Measurements from ENCODE around the gene IQSEC1.

The IQSEC1 gene

DNA sequence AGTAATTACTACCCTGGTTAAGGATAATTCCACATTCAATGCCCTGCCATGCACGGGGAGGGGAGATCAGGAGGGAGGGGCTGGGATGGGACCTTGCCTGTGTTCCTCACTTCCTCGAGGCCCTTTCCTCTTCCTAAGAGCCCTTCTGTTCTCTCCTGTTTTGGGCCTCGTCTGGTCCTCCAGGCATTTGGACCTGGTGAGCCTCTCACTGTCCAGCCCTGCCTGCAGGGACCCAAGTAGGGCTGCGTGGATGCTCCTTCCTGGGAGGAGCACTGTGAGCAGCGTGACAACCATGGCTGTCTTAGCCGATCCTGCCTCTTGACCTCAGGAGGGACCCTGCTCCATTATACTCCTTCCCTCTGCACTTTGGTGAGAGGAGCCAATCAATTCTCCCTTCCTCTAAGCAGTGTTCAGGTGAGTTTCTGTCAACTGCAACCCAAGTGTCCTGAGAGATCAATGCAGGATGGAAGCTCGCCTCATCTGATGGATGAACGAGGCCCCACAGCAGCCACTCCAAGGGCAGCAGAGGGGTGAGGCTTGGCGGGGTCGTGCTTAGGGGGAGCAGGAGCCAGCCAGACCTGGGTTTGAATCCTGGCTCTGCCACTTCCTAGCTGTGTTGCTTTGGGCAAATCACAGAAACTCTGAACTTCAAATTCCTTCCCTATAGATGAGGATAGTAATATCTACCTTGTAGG is 92.5 kb downstream of the IQSEC1 start:
- no peak for DNase-seq

DNA sequence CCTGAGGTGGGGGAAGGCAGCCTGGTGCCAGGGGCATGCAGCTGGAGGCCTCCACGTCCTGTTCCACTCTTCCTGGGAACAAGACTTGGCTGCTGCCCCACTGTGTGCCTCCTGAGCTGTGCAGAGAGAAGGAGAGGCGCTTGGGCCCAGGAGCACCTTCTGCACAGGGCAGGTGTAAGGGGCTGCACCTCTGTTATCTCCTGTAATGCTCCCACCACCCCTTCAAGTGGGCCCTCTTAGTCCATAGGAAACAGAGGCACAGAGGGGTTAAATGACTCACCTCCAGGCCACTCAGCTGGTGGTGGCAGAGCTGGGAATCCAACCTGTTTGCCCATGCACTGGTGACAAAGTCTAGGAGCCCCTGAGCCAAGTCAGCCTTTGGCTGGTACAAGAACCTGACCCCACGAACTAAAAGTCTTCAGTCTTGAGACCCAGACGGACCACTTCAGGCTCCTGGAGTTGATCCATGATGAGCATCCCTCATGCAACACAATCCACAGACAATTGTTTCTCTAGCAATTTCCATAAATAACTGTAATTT is 93.2 kb downstream of the IQSEC1 start:
- DNase-seq = no peak

DNA sequence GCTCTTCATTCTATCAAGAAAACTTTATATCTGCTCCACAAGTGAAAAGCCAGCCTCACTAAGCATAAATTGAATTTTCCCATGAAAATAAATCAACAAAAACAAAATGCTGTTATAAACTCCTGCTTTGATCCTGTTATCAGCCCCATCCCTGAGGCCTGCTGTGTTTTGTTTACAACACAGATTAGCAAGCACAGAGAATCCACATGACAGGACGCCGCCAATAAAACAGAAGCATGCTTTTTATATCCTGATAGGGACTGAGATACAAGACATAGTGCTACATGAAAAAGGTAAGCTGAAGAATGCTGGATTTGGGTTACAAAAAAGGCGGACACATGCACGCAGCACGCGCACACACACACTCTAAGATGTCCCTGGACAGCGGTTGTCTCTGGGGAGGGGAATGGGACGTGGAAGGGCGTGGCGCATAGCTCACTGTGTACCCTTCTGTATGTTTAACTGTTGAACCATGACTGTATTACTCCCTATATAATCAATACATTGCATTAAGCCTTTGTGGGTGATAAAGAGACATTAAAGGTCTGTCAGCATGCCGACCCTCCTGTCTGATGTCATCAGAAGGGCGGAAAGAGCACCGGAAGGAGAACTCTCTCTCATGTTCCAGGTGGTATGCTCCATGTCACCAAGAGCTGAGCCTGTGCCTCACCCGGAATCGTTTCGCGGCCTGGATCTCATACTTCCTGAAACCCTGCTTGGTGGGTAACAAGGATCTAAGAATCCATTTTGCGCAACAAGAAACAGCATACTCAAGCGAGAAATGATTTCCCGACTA is 93.9 kb downstream of the IQSEC1 start:
- no peak for DNase-seq

DNA sequence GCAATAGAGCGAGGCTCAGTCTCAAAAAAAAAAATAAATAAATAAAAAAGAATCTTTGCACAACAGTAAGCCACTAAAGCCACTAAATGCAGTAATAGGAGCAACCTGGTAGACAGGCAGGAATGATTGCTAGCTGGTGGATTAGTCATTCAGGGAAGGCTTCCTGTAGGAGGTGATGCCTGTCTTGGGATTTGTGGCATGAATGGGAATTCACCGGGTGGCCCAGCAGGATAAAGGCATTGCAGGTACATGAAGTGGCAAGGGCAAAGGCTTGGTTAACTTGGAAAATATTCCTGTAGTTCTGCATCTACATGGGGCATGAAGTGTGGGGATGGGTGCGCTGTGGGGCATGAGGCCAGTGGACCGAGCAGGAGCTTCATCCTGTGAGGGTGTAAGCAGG is 94.5 kb downstream of the IQSEC1 start:
- DNase-seq = no peak

DNA sequence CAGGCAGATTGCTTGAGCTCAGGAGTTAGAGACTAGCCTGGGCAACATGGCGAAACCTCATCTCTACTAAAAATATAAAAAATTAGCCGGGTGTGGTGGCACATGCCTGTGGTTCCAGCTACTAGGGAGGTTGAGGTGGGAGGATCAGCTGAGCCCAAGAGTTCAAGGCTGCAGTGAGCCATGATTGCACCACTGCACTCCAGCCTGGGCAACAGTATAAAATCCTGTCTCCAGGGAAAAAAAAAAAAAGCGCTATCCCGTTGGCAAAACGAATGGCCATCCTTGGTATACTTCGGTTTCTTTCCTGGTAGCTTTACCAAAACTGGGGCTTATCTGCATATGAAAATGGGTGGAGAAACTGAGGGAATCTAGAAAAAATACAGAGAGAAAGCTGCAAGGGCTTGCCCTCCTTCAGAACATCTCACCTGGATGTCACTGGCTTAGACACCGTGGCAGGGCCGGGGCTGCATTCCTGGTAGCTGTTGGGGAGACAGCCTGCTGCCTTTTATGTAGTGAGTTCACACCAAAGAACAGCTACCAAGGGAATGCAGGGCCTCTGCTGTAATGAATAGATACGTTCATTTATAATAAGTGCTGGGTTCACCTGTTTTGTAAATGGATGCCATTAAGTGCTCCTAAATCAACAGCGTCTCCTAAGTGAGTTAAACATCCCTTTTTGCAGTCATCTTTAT is 96.0 kb downstream of the IQSEC1 start:
- DNase-seq = no peak

DNA sequence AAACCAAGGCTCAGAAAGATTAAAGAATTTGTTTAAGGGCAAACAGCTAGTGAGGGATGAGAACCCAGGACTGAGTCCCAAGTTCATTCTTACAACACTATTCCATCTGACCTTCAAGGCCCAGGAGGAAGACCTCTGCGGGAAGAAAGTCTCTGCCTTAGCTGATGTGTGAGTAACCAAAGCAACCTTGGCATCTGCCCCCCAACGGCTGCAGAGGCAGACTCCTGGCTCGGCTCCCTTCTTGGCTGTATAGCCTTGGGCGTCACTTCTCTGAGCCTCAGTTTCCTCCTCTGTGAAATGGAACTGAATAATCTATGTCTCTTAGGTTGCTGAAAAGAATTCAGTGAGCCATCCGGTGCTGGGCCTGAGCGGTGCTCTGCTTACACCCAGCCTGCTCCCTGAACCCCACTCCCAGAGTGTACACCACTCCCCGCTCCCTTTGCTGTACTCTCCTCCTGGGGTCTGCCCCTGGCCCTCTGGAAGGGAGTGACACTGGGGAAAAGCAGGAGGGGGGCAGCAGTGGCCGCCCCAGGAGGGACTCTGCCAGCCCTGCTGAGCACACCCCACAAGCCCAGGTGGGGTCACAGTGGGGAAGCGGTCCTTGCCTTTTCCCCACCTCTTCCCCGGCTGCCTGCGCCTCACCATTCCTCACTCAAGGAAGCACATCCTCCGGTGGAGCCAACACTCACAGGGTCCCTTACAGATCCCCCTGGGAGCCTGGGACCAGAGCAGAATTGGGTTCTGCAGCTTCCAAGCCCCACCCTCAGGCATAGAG is 97.3 kb downstream of the IQSEC1 start:
- no peak for DNase-seq

DNA sequence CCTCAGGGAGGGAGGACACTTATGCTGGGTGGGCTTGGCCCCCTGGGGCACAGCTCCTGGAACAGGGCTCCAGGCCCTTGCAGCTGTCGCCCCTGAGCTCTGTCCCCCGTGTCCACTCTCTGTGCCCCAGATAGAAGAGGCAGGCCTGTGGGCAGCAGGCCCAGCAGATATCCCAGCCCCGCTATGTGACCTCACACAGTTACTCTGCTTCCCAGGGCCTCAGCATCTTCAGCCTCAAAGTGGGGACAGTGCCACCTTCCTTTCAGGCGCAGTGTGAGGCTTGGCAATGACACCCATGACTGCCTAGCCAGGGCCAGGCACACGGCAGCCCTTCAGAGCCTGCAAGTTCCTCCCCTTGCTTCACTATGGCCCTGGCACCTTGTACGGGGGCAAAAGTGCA is 98.4 kb downstream of the IQSEC1 start:
- DNase-seq = no peak

DNA sequence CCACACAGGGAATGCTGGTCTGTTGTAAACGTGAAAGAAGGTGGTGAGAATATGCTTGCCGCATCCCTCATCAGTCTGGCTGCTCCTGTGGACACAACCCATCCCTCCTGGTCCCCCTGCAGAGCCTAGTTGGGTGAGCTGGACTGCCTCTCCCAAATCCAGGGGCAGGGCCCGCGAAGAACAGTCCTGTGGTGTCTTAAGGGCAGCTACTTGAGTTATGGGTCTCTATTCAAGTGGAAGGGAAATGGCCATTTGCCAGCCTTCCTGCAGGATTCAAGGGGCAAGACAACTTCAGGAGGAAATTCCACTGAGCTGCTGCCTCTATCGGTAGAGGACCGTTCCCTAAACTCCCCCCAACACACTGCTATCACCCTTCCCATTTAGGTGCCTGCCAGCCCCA is 98.9 kb downstream of the IQSEC1 start:
- DNase-seq = no peak

DNA sequence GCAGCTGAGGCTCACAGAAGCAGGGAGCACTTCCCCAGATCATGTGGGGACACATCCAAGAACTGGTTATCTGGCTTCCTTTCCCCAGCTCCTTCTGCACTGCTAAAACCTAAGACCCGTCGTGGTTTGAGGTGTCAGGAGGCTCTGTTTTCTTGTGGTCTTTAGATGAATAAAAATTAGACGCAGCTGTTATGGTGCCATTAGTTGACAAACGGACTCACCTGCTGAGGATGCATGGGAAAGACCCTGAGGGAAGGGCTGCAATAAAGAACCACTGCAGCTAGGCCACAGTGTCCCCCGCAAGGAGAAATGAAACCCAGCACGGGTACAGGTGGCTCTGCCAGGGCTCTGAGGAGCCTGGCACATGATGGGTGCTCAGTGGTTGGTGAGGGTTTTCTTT is 99.4 kb downstream of the IQSEC1 start:
- DNase-seq = no peak

DNA sequence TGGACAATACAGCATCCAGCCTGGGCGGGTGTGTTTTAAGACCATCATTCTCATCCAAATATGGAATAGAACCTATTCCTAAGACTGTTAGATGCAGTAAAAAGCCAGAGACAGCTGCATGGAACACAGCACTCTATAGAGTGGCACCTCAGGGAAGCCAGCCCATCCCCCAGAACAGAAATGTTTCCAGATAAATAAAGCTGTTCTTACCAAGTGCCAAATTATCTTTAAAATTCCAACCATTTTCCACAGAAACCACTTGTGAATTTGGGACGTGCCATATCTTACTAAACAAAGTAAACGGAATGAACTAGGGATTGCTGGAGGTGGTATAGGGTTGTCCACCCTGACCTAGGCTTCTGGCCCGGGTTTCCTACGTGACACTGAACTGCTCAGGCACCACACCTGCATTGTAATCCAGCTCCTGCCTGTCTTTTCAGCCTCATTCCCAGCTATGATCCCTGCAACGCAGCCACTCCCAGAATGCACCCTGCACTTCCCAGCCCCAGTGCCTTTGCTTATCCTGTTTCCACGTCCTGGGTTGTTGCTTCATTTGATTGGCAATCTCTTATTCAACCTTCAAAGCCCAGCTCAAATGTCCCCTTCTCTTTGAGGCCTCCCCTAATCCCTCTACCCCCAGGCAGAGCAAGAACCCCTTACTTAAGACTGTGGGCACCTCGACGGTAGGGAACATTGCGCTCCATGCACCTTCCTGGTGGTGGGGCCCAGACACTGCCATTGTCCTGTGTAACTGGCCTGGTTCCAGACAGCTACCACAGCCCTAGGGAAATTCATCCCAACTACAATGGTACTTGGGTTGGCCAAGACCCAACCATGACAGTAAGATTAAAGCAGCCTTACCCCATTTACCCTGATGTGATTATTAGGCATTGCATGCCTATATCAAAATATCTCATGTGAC is 100.2 kb downstream of the IQSEC1 start:
- no peak for DNase-seq

DNA sequence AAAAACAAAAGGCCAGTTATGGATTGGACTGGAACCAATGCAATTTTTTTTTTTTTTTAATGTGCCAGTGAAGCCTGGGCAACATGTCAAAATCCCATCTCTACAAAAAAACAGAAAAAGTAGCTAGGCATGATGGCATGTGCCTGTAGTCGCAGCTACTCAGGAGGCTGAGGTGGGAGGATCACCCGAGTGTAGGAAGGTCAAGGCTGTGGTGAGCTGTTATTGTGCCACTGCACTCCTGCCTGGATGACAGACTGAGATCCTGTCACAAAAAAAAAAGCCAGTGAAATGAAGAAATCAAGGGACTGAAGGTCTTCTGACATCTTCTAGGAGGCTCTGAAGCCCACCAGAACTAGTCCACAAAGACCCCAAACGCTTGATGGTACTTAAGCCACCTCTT is 101.2 kb downstream of the IQSEC1 start:
- no peak for DNase-seq

DNA sequence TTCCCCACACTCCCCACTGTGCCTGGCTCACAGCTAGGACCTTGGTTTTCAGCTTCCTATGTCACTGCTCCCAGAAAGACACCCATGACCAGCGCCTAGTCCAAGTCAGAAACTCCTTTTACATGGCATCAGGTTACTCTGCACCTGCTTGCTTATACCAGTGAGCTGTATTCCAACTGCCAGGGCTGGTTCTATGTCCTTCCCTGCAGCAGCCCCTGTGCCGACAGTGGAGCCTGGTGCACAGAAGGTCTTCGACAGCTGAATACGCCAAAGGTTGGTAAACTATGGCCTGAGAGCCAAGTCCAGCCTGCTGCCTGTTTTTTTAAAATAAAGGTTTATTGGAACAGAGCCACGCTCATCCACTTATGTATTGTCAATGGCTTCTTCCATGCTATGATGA is 102.5 kb downstream of the IQSEC1 start:
- no peak for DNase-seq

DNA sequence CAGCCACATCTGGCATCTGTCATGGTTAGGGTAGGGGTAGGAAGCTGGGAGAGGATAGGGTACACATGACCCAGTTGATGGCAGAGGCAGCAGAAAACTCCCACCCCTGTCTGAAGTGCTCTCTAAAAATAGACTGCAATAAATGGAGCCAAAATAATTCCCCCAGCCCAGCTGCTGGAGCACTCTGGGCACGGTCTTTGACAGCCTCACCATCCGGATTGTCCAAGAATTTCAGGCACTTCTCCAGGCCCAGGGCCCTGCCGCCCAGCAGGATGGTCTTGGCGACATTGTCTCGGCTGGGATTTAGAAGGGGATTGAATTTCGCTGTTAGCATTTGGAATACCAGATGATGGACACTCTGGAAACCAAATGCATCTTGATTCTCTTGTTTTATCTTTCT is 103.7 kb downstream of the IQSEC1 start:
- DNase-seq = no peak

DNA sequence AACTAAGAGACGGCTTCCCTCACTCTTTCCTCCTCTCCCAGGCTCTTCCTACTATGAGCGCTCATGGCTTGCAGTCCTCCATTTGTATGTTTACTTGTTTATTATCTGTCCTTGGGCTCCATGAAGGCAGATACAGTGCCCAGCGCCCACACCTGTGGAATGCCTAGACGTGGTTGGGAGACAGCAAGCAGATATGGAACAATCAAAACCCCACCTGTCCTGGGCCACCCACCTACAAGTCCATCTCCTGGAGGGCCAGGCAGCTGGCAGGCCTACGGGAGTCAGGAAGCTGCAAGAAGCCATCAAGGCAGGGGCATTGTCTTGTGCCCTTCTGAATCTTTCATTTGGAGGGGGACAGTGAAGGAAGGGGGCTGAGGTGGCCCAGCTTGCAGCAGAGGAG is 104.7 kb downstream of the IQSEC1 start:
- DNase-seq = no peak

DNA sequence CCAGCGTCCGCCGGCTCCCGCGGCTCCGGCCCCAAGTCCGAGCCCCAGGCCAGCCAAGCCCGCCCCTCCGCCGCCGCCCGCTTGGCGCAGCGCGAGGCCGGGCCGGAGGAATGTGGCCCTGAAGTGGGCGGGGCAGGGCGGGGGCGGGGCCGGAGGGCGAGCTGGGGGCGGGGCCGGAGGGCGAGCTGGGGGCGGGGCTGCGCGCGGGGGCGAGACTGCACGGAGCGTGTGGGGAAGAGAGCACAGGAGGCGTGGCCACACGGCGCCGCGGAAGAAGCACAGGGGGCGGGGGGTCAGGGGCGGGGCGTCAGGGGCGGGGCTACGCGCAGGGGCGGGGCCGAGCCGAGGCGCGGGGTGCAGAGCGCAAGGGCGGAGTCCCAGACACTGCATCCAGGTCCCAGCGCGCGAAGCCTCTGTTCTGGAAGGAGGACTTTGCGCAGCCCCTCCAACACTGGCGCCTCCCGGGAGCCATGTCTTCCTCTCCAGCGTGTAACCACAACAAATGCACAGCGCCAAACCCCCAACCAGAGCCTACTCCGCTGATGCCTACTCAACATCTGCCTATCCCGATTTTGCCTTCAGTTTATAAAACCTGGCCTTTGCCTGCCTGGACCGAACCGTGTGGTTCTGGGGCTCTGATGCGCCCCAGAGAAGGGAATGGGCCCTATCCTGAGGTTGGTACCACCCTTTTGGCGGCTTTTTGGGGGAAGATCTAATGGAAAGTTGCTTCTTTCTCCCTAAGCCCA is 105.5 kb downstream of the IQSEC1 start:
- peak; percentile 59 for DNase-seq

DNA sequence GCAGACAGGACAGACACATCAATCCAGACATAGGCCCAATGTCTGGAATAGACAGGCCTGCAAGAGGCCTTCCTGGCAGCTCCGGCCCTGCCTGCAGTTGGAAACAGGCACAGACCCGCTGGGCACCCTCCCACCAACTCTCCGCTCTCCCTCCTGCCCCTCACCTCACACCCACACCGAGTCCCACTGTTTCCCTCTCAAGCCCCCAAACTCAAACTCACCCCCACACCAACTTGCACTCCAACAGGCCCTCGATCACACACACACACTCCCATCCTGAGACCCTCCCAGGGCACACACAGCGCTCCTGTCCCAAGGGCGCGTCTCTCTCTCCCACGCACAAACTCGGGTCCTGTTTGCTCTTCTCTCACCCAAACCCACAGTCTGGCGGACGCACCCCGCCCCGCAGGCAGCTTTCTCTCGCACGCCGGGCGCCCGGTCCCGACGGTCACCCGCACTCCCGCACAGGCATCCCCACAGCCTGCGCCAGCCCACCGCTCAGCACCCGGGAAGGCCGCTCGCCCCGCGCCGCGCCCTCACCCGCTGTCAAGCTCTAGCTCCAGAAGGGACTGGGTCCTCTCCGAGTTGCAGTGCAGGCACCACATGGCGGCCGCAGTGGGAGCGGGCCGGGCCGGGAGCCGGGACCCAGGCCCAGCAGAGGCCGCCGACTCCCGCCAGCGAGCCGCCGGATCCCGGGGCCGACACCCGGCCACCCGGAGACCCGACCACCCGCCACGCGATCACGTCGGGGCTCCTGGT is 106.2 kb downstream of the IQSEC1 start:
- DNase-seq = no peak

DNA sequence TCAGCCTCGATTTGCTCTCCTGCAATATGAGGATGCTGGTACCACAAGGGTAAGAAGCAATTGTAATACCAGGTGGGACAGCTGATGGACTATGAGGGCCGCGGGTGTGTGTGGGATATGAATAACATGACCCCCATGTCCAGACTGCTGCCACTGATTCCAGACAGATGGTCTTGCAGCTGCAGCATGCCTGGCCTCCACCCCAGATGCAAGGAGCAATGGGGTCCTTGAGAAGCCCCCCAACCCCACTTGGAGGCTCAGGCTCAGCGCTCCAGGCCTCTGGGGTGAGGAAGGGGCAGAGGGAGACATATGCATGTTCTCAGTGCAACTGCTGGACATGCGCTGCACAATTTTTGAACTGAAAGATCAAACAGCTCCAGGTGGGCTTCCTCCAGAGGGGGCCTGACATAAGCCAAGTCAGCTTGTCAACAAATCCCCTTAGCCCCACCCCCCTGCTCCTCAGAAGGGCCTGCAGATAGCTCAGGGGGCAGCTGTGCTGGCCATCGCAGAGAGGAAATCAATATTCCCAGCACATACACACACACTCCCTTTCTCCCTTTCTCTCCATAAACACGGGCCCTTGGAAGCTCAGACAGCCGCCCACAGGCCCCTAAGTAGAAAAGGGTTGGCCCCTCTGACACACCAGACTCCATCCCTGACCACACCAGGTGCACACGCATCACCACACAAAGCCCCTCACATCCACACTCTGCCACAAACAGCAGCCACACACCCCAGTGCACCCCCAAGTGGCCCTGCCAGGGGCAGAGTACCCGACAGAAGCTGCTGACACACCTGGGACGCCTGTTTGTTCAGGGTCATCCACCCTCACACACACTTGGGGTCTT is 107.0 kb downstream of the IQSEC1 start:
- DNase-seq = no peak

DNA sequence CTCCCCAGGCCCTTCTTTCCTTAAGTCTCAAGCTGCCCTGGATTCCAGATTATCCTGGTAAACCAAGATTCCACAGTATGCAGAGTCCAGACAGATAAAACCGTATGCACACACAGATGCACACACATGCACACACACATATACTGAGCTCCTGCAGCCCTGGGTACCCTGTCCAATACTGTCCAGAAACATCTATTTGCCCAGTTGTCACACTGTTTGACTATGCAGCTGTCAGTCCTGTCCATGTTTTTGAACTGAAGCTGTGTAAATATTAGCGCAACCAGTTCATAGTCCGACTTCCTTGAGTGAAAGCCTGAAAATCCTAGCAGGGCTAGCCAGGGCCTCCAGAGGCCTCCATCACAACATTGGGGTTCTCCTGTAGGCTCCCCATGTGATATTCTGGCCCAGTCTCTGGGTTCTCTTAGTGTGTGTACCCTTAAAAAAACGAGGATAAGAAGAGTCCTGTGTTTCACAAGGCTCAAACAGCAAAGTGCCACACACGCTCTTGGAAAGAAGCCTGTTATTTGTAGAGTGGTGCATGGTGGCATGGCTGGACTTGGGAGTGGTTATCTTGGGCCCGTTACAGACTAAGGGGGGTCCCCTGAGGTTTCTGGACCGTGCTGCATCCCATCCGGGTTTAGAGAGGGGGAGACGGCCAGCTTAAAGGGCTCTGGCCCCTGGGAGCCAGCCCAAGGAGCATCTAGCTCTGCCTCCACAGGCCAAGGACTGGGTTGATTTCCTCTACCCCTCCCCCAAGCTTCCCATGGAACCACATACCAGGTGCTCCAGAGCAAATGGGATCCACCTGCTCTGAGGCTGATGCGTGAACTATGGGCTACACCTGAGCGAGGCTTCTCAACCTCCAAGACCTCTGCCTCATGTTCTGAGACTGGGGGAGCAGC is 108.3 kb downstream of the IQSEC1 start:
- DNase-seq = no peak

All from kidney glomerular epithelial cell (primary cell).